AG10803 (cell line): ENCODE results near the gene TBC1D22A.

Source experiments
- DNase-seq: peaks from one replicate; pipeline ENCODE4 v3.0.0; 2010; ENCODE audit warnings: low read depth
- H3K4me3 ChIP-seq: 2 replicates; pipeline ENCODE4 v1.5.1; 2011; ENCODE audit warnings: mild to moderate bottlenecking, low read length, control low read depth
- TF ChIP-seq, protein P1 (sequence below): conservative IDR thresholded peaks from 2 replicates; pipeline ENCODE4 v1.5.1; 2011; ENCODE audit warnings: mild to moderate bottlenecking, low read length, control low read depth, inconsistent platforms

TBC1D22A gene

GRCh38 chr22:46744581-46744980 lies 17.9 kb upstream of the TBC1D22A start:
- TF ChIP-seq, protein P1, sequence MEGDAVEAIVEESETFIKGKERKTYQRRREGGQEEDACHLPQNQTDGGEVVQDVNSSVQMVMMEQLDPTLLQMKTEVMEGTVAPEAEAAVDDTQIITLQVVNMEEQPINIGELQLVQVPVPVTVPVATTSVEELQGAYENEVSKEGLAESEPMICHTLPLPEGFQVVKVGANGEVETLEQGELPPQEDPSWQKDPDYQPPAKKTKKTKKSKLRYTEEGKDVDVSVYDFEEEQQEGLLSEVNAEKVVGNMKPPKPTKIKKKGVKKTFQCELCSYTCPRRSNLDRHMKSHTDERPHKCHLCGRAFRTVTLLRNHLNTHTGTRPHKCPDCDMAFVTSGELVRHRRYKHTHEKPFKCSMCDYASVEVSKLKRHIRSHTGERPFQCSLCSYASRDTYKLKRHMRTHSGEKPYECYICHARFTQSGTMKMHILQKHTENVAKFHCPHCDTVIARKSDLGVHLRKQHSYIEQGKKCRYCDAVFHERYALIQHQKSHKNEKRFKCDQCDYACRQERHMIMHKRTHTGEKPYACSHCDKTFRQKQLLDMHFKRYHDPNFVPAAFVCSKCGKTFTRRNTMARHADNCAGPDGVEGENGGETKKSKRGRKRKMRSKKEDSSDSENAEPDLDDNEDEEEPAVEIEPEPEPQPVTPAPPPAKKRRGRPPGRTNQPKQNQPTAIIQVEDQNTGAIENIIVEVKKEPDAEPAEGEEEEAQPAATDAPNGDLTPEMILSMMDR = no peak
- H3K4me3 ChIP-seq = no peak overlapping the region
- no peak for DNase-seq

DNA sequence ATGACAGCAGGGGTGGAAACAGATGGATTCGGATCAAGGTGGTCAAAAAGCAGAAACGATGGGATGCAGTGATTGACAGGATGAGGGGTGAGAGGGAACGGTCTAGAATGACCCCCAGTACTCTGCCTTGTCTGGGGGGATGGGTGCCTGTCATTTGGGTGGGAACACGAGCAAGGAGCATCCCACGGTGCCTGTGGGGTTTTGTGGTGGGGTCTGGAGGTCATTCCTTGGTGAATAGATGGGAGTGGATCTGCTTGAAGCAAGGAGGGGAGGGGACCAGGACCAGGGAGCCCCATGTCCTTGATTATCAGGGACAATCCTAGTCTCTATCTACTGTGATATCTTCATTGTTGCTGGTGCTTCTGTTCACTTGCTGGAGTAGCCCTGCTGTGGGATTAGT lies 16.3 kb upstream of the TBC1D22A start:
- DNase-seq = no peak
- no peak overlapping the region for H3K4me3 ChIP-seq
- TF ChIP-seq, protein P1 = no peak

DNA sequence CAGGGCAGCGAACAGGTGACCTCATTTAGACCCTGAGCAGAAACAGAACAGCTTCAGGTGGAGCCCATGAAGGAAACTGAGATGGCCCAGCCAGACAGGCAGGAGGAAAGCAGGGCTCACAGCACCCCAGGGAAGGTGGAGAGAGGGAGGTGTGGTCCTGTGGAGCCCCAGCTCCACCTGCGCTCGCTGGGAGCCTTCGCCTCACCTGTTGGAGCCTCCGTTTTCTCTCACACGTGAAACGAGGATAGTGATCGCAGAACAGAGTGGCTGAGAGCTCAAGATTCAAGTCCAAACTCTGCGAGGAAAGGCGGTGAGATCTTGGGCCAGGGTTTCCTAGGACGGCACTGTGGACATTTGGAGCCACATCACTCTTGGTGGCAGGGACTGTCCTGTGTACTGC lies 15.8 kb upstream of the TBC1D22A start:
- TF ChIP-seq, protein P1 = no peak
- no peak for DNase-seq

GRCh38 chr22:46747646-46748045 lies 14.8 kb upstream of the TBC1D22A start:
- H3K4me3 ChIP-seq = no peak overlapping the region
- TF ChIP-seq, protein P1 = no peak
- no peak for DNase-seq

More for the DNA sequence above, 15.8 kb upstream of the TBC1D22A start:
- H3K4me3 ChIP-seq = no peak overlapping the region

DNA sequence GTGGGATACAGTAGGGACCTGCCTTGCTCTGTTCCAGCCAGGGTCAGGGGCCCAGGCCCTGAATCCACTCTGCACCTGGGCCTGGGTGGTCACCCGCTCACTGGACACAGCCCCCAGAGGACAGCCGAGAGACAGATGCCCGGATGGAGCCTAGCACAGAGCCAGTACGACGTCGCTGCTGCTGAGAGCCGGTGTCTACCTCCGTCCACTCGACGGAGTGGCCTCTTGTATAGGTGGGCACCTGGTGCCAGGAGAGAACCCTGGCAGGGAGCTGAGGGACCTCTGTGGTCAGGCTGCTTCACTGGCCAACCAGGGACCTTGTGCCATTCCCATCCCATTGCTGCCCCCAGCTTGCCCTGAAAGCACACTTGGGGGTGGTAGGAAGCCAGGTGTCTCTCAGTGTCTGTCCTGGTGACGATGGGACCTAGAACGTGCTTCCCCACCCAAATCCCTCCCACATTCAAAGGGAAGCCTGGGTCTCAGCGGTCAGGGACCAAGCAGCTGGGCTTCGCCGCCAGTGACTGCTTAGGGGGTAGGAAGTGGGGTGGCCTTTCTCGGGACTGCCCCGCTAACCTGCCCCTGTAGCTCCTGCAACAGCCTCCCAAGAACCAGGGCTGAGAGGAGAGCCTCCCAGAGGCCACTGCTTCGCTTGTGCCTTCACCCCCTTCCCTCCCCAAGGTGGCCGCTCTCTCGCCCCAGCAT lies 14.1 kb upstream of the TBC1D22A start:
- no peak for DNase-seq
- TF ChIP-seq, protein P1 = no peak
- H3K4me3 ChIP-seq = no peak overlapping the region

DNA sequence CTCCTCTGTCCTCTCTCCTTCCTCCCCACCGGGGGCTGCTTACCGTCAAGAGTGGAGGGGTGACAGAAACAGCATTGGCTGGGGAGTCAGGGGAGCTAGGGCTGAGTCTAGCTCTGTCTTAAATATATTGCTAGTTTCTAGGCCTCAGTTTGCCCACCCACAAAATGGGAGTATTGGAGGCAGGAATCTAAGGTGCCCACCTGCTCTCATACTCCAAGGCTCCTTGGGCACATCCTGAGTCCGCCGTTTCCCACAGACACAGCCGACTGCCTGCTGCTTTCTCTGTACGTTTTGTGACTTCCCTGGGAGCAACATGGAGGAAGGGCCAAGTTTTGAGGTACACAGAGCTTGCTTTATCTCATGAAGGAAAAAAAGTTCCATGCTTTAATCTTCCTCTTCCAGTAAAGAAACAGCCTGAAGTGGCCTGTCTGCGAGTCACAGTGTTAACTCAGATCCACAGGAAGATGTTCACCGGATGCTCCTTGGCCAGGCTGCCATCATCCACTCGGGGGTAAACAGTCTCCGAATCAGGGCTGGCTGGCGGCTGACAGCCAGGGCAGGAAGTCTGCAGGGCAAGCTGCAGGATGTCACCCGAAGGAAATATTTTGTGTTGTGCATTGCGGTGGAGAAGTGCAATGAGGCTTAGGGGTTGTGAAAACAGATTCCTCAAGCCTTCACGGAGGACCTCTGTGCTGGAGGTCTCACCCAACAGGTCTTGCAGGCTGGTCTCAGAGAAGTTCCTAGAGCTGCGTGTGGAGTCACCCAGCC lies 13.4 kb upstream of the TBC1D22A start:
- H3K4me3 ChIP-seq = no peak overlapping the region
- peak; percentile 72 for DNase-seq
- TF ChIP-seq, protein P1 = no peak
